Activated T-cell treated with anti-CD3 and anti-CD28 coated beads, Interleukin-2, amount 50 U/mL, for 24 hours (primary cell): ENCODE measurements around the gene LRP1B.

Source experiments
- DNase-seq: peaks from one replicate; pipeline ENCODE4 v3.0.0-alpha.2; 2020
- H3K27ac Mint-ChIP-seq: 2 replicates; pipeline ENCODE4 v1.8.0; 2020; ENCODE audit warnings: mild to moderate bottlenecking, mixed read lengths
- H3K27me3 Mint-ChIP-seq: 2 replicates; pipeline ENCODE4 v1.8.0; 2020; ENCODE audit warnings: mixed read lengths
- H3K36me3 Mint-ChIP-seq: 2 replicates; pipeline ENCODE4 v1.8.0; 2020; ENCODE audit warnings: low read depth, mixed read lengths
- H3K4me1 Mint-ChIP-seq: 2 replicates; pipeline ENCODE4 v1.8.0; 2020; ENCODE audit warnings: low read depth, mixed read lengths
- H3K4me3 Mint-ChIP-seq: 2 replicates; pipeline ENCODE4 v1.8.0; 2020; ENCODE audit warnings: mild to moderate bottlenecking, moderate library complexity, mixed read lengths
- H3K9me3 Mint-ChIP-seq: 2 replicates; pipeline ENCODE4 v1.8.0; 2020; ENCODE audit warnings: mixed read lengths

The LRP1B gene

DNA sequence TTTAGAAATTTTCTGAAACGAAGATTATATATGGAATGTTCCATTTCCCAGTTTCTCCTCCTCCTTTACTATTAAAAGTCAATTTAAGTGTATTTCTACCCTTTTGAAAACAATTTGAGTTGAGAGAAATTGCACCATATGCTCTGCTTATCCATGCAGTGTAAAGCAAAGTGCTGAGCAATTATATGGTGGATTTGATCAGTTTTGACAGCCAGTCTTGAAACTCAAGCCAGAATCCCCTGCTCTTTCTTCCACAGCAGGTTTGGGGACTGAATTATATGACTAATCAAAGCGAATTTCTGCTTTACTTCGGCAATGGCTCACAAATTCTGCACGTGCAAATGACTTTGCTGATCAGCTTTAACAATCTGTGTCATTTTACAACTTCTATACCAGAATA, 1183.6 kb downstream of the LRP1B start:
- peaks cover 23% of the 10 kb centered on the region for H3K9me3 Mint-ChIP-seq
- no peaks in the 10 kb centered on the region for H3K4me1 Mint-ChIP-seq
- no peaks in the 10 kb centered on the region for H3K27me3 Mint-ChIP-seq
- H3K4me3 Mint-ChIP-seq, result no peak overlapping the region
- H3K27ac Mint-ChIP-seq, result no peak overlapping the region
- no peaks in the 10 kb centered on the region for H3K36me3 Mint-ChIP-seq
- no peak for DNase-seq

GRCh38 chr2:140943867-140944266, 1186.9 kb downstream of the LRP1B start:
- Mint-ChIP-seq H3K4me1 (no peaks in the 10 kb centered on the region), H3K4me3 (no peak overlapping the region), H3K27me3 (no peaks in the 10 kb centered on the region), H3K36me3 (no peaks in the 10 kb centered on the region), H3K27ac (no peak overlapping the region), H3K9me3 (peaks cover 21% of the 10 kb centered on the region)
- DNase-seq, result no peak

DNA sequence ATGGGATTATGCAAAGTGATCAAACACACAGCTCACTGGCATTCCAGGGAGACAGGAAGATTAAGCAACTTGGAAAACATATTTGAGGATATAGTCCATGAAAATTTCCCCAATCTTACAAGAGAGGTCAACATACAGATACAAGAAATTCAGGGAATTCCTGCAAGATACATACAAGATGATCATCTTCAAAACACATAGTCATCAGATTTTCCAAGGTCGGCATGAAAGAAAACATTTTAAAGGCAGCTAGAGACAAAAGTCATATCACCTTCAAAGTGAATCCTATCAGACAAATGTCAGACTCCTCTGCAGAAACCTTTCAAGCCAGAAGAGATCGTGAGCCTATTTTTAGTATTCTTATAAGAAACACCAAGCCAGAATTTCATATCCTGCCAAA, 1188.5 kb downstream of the LRP1B start:
- no peak overlapping the region for H3K4me3 Mint-ChIP-seq
- H3K27me3 Mint-ChIP-seq, result no peaks in the 10 kb centered on the region
- no peak overlapping the region for H3K27ac Mint-ChIP-seq
- no peak for DNase-seq
- H3K9me3 Mint-ChIP-seq, result peaks cover 18% of the 10 kb centered on the region
- no peaks in the 10 kb centered on the region for H3K4me1 Mint-ChIP-seq
- H3K36me3 Mint-ChIP-seq, result no peaks in the 10 kb centered on the region

- Mint-ChIP-seq H3K4me1 (no peaks in the 10 kb centered on the region), H3K9me3 (peaks cover 8% of the 10 kb centered on the region), H3K4me3 (no peak overlapping the region), H3K36me3 (no peaks in the 10 kb centered on the region), H3K27ac (no peak overlapping the region), H3K27me3 (no peaks in the 10 kb centered on the region)
- no peak for DNase-seq
Measured at GRCh38 chr2:140929849-140930248, 1201.0 kb downstream of the LRP1B start.

DNA sequence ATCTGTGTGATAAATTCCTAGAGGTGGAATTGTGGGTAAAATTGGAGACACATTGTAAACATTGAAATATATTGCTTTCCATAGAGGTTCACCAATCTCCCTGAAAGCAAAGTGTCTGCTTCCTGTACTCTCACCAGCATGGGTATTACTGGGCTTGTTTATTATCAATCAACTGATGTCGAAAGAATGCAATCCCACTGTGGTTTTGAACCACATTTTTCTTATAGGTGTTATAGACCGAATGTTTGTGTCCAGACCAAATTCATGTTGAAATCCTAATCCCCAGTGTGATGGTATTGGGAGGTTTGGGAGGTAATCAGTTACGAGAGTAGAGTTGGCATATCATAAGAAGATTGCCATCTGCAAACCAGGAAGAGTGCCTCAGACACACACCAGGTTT, 1212.4 kb downstream of the LRP1B start:
- Mint-ChIP-seq H3K4me1 (no peaks in the 10 kb centered on the region), H3K9me3 (peaks cover 25% of the 10 kb centered on the region)

GRCh38 chr2:140916410-140916809, 1214.4 kb downstream of the LRP1B start:
- Mint-ChIP-seq H3K4me3 (no peak overlapping the region), H3K27me3 (no peaks in the 10 kb centered on the region), H3K9me3 (peaks cover 22% of the 10 kb centered on the region), H3K27ac (no peak overlapping the region), H3K4me1 (no peaks in the 10 kb centered on the region), H3K36me3 (no peaks in the 10 kb centered on the region)
- DNase-seq, result no peak

More for the DNA sequence above, 1212.4 kb downstream of the LRP1B start:
- Mint-ChIP-seq H3K27ac (no peak overlapping the region), H3K4me3 (no peak overlapping the region), H3K36me3 (no peaks in the 10 kb centered on the region), H3K27me3 (no peaks in the 10 kb centered on the region)
- no peak for DNase-seq

DNA sequence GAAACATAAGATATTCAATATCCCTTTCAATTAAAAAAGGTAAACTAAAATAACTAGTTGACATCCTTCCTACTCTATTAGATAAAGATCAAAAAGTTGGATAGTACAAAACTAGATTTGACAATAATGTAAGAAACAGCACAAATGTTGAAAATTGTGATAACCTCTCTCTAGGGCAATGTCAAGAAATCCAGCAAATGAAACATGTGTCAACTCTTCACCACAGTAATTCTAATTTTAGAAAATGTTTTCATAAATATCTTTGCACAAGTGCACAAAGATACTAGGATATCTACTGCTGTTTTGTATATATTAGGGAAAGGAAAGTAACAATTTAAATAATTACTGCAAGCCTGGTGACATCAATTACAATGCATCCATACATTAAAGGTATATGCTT, 1220.1 kb downstream of the LRP1B start:
- Mint-ChIP-seq H3K27ac (no peak overlapping the region), H3K4me1 (no peaks in the 10 kb centered on the region), H3K27me3 (no peaks in the 10 kb centered on the region), H3K4me3 (no peak overlapping the region), H3K36me3 (no peaks in the 10 kb centered on the region), H3K9me3 (peaks cover 16% of the 10 kb centered on the region)
- no peak for DNase-seq

DNA sequence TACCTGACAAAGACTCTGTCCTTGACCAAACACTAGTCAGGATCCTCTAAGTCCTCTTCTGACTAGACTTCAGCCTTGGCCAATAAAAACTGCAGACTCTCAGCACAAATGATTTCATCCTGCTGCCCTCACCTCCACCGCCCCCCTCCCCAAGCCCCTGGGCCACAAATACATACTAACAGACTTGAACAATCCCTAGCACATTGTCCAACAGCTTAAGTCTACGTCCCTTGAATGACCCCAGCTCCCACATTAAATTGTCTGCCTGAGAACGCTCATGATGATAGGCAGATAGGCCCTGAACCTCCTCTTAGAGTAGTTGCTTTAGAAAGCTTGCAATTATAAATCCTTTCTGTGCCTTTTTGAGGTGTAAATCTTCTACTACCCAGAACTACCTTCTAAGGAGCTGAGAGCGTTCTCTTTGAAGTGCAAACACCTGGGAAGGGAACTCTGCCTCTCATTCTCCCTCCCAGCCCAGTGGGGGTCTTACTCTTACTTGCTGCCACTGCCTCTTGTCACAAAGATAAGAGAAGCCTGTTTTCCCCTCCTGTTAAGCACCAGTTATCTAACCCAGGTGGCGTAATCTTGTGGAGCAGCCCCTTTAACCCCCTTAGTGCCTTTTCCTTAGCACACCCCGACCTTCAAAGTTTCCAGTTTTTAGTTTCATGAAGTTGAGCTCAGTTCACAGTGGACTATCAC, 1225.6 kb downstream of the LRP1B start:
- Mint-ChIP-seq H3K27me3 (no peaks in the 10 kb centered on the region), H3K27ac (no peak overlapping the region), H3K4me3 (no peak overlapping the region), H3K4me1 (no peaks in the 10 kb centered on the region), H3K36me3 (no peaks in the 10 kb centered on the region), H3K9me3 (peaks cover 11% of the 10 kb centered on the region)
- no peak for DNase-seq

GRCh38 chr2:140895378-140895777, 1235.4 kb downstream of the LRP1B start:
- no peaks in the 10 kb centered on the region for H3K27me3 Mint-ChIP-seq
- no peak for DNase-seq
- H3K36me3 Mint-ChIP-seq, result no peaks in the 10 kb centered on the region
- no peaks in the 10 kb centered on the region for H3K4me1 Mint-ChIP-seq
- H3K27ac Mint-ChIP-seq, result no peak overlapping the region
- peaks cover 21% of the 10 kb centered on the region for H3K9me3 Mint-ChIP-seq
- no peak overlapping the region for H3K4me3 Mint-ChIP-seq

- Mint-ChIP-seq H3K27me3 (no peaks in the 10 kb centered on the region), H3K4me1 (no peaks in the 10 kb centered on the region), H3K4me3 (no peak overlapping the region), H3K27ac (no peak overlapping the region), H3K9me3 (peaks cover 23% of the 10 kb centered on the region), H3K36me3 (no peaks in the 10 kb centered on the region)
- DNase-seq, result no peak
Measured at GRCh38 chr2:140893685-140894084, 1237.1 kb downstream of the LRP1B start.

- Mint-ChIP-seq H3K36me3 (no peaks in the 10 kb centered on the region), H3K9me3 (peaks cover 20% of the 10 kb centered on the region), H3K27me3 (no peaks in the 10 kb centered on the region), H3K4me3 (no peak overlapping the region), H3K27ac (no peak overlapping the region), H3K4me1 (no peaks in the 10 kb centered on the region)
- DNase-seq, result no peak
Measured at GRCh38 chr2:140892911-140893637, 1237.7 kb downstream of the LRP1B start.

DNA sequence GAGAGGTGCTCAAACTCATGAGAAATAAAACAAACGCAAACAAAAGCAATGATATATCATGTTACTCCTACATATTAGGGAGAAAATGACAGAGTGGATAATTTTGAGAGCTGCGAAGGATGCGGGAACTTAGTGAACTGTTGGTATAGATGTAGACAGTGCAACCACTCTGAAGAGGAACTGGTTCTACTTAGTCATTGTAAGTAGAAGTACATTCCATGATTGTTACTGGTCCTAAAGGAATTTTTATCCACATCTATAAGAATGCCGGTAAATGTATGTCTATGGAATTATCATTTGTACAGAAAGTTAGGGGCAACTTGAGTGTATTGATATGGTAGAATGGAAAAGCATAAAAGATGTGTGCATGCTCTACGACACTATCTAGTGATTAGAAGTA, 1238.4 kb downstream of the LRP1B start:
- Mint-ChIP-seq H3K4me1 (no peaks in the 10 kb centered on the region), H3K27ac (no peak overlapping the region), H3K36me3 (no peaks in the 10 kb centered on the region), H3K9me3 (peaks cover 18% of the 10 kb centered on the region), H3K27me3 (no peaks in the 10 kb centered on the region), H3K4me3 (no peak overlapping the region)
- no peak for DNase-seq

- H3K4me1 Mint-ChIP-seq, result no peaks in the 10 kb centered on the region
- no peaks in the 10 kb centered on the region for H3K36me3 Mint-ChIP-seq
- H3K4me3 Mint-ChIP-seq, result no peak overlapping the region
- no peaks in the 10 kb centered on the region for H3K27me3 Mint-ChIP-seq
- H3K27ac Mint-ChIP-seq, result no peak overlapping the region
- peaks cover 15% of the 10 kb centered on the region for H3K9me3 Mint-ChIP-seq
- no peak for DNase-seq
Measured at GRCh38 chr2:140891614-140892212, 1239.1 kb downstream of the LRP1B start.

DNA sequence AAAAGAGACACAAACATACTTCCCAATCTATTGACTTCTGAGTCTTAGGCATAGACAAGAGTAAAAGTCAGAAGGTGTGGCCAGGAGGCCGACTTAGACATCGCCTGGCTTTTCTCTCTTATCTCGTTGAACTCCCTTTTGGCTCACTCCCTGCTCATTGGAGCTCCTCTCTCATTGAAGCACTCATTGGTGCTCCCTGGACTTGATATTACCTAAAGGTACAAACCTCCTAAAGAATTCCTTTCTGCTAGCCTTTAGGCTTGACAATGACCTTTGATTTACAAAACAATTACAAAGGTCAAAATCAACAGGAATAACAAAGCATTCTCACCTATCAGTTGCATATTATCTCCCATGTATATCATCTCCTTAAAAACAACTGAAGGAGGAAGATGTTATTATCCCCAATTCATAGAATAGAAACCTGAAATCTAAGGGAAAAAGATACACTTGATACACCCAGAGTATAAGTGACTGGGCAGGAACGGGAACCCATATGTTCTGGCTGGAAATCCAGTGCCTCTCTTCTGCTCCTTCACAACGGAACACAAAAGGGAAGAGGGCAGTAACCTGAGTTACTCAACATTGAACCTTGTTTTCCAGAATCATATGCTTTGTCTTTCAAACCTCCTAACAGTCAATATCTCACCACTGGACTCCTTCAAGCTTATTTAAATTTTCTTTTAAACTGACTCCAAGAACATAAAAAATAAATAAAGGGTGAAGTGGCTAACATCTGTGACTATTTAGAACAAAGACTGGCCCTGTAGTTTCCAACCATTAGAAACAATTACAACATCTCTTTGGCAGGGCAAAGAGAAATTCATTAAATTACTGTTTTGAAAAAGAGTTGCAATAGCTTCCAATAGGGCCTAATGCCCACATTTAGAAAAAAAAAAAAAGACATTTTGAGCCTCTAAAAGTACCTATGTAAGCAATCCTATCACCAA, 1247.9 kb downstream of the LRP1B start:
- Mint-ChIP-seq H3K27me3 (no peaks in the 10 kb centered on the region), H3K4me1 (no peaks in the 10 kb centered on the region), H3K27ac (no peak overlapping the region), H3K36me3 (no peaks in the 10 kb centered on the region), H3K9me3 (peaks cover 5% of the 10 kb centered on the region), H3K4me3 (no peak overlapping the region)
- no peak for DNase-seq
